ENCODE results near the gene CACNA1S. TPM values are rescaled to one million over a fixed set of nuclear protein-coding genes. Genes with fewer than 3 reads are reported as not detected.

Gene CACNA1S
- total and polyA plus RNA-seq, 2 of the 13 experiments (the other 11 are each of a cell fraction or from before 2014, with no cell fraction given): not detected

DNA sequence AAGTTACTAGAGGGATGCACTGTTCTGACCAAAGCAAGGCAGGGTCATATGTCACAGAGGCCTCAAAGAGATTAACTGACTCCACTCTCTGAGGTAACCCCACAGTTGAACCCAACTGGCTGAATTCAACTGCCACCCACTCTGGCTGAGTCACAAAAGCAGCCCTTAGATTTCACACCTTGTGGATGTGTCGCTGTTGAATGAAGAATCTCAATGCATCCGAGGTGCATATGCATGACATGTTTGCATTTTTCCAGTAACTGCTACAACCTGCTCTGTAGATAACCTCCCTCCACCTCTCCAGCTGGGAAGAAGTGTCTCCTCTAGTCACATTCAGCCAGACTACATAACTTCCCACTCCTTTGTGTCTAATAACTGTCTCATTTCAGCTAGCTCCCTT lies 60.8 kb downstream of the CACNA1S start (continued):
- TF ChIP-seq, protein P1, sequence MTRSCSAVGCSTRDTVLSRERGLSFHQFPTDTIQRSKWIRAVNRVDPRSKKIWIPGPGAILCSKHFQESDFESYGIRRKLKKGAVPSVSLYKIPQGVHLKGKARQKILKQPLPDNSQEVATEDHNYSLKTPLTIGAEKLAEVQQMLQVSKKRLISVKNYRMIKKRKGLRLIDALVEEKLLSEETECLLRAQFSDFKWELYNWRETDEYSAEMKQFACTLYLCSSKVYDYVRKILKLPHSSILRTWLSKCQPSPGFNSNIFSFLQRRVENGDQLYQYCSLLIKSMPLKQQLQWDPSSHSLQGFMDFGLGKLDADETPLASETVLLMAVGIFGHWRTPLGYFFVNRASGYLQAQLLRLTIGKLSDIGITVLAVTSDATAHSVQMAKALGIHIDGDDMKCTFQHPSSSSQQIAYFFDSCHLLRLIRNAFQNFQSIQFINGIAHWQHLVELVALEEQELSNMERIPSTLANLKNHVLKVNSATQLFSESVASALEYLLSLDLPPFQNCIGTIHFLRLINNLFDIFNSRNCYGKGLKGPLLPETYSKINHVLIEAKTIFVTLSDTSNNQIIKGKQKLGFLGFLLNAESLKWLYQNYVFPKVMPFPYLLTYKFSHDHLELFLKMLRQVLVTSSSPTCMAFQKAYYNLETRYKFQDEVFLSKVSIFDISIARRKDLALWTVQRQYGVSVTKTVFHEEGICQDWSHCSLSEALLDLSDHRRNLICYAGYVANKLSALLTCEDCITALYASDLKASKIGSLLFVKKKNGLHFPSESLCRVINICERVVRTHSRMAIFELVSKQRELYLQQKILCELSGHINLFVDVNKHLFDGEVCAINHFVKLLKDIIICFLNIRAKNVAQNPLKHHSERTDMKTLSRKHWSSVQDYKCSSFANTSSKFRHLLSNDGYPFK (CRISPR knock-in tag; IDR thresholded peaks at IDR 0.05; ENCODE audit: borderline replicate concordance): no peak
- TF ChIP-seq, protein P2, sequence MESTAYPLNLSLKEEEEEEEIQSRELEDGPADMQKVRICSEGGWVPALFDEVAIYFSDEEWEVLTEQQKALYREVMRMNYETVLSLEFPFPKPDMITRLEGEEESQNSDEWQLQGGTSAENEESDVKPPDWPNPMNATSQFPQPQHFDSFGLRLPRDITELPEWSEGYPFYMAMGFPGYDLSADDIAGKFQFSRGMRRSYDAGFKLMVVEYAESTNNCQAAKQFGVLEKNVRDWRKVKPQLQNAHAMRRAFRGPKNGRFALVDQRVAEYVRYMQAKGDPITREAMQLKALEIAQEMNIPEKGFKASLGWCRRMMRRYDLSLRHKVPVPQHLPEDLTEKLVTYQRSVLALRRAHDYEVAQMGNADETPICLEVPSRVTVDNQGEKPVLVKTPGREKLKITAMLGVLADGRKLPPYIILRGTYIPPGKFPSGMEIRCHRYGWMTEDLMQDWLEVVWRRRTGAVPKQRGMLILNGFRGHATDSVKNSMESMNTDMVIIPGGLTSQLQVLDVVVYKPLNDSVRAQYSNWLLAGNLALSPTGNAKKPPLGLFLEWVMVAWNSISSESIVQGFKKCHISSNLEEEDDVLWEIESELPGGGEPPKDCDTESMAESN (CRISPR knock-in tag; conservative IDR thresholded peaks at IDR 0.05): no peak
- TF ChIP-seq PAF1 (CRISPR knock-in tag; IDR thresholded peaks at IDR 0.05) (no peak), NR2F1 (CRISPR knock-in tag; IDR thresholded peaks at IDR 0.05) (no peak)

DNA sequence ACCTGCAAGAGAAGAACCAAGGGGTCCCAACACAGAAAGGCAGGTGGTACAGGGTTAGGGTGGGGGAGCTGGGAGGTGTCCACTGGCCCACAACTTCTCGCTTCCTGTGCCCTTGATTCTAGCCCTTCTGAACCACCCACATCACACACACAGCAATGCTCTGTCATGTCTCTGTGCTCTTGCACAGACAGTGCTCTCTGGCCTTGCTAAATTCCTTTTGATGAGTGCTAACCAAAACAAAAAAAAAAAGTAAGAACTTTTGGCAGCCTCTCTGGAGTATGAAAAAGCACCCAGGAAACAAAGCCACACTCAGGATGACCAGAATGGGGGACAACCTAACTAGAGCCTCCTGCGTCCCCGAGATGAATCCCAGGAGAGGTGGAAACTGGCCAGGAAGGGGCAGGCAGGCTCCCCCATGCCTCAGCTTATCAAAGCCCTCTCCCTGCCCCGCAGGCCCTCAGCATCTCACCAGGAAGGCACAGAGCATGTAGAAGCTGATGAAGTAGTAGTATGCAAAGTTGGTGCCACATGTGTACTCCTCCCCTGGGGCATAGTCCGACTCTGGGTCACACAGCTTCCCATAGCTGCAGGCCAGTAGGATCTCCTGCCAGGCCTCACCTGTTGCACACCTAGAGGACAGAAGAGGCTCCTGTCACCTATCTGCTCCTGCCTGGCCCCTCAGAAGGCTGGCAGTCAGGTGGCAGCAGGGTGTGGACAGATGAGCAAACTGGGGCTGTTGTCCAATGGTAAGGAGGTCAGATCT lies 61.5 kb downstream of the CACNA1S start:
- H3K9me3 ChIP-seq (ENCODE audit: low read length): no peaks in the 10 kb centered on the region
- no peaks in the 10 kb centered on the region for H3K36me3 ChIP-seq (replicated peaks in 1 of 2; ENCODE audit: control insufficient read depth in 1 of 2, insufficient read depth in 2 of 2, low read length in 2 of 2)
- H3K27ac ChIP-seq (ENCODE audit: extremely low read length, insufficient read depth, low read length): no peak overlapping the region
- FAIRE-seq (no peak), DNase-seq (ENCODE audit: low spot score) (no peak), ATAC-seq (no peak)
- ChIA-PET CTCF (ENCODE audit: low intra/inter-chr PET ratio, low total read pairs) (no interaction called here), POLR2A (no interaction called here)
- no peak overlapping the region for H3K4me2 ChIP-seq (ENCODE audit: low read depth, low read length)
- WGBS (ENCODE audit: low lambda C conversion rate): 35% methylated on average over 4 of the region's 5 CpGs
- H3K27me3 ChIP-seq (ENCODE audit: control insufficient read depth in 1 of 2, insufficient read depth in 2 of 2, low read length in 2 of 2): peaks cover 6 to 31% of the 10 kb centered on the region in 2 experiments; a peak in 4 of 5 replicates
- in situ Hi-C loops (cut with HindIII; ENCODE audit: extremely low pct_ligation_motif_present, low pct_unique_long_range_greater_than_20kb): no loop called here
- H3K4me1 ChIP-seq (ENCODE audit: insufficient read depth, low read length): no peaks in the 10 kb centered on the region
- H4K20me1 ChIP-seq (ENCODE audit: insufficient read depth, low read length): no peaks in the 10 kb centered on the region
- BruUV-seq (replicated peaks): no TSS peak
- H3K79me2 ChIP-seq (ENCODE audit: insufficient read depth, low read length): no peaks in the 10 kb centered on the region
- no peak overlapping the region for H3K9ac ChIP-seq (ENCODE audit: insufficient read depth, low read depth, low read length)
- intact Hi-C loops (cut with micrococcal nuclease; ENCODE audit: unreplicated experiment): no loop called here
- no peak overlapping the region for H2AFZ ChIP-seq (ENCODE audit: low read length)
- no peak for TF ChIP-seq DPF2 (CRISPR knock-in tag; IDR thresholded peaks at IDR 0.05; ENCODE audit: borderline replicate concordance, low read depth)
- no peak for TF ChIP-seq CEBPB (IDR thresholded peaks at IDR 0.05; ENCODE audit: borderline replicate concordance, low read depth, low read length)
- no peak for TF ChIP-seq MEF2D (CRISPR knock-in tag; IDR thresholded peaks at IDR 0.05)
- TF ChIP-seq ZFP36 (IDR thresholded peaks at IDR 0.05; ENCODE audit: borderline replicate concordance, low read depth, low read length, partially characterized antibody): no peak
- TF ChIP-seq HNF4G (IDR thresholded peaks at IDR 0.05; ENCODE audit: borderline replicate concordance, low read depth, low read length): no peak
- TF ChIP-seq HNF4G (CRISPR knock-in tag; IDR thresholded peaks at IDR 0.05; ENCODE audit: borderline replicate concordance, low read depth): no peak
- H3K4me3 ChIP-seq (replicated peaks in 1 of 3; ENCODE audit: insufficient read depth in 1 of 3, low read depth in 2 of 3, low read length in 3 of 3): no peak overlapping the region
